Activated CD4-positive, alpha-beta T cell treated with anti-CD3 and anti-CD28 coated beads for 36 hours (primary cell): Measurements from ENCODE around the gene ATF6B. TPM values are rescaled to one million over a fixed set of nuclear protein-coding genes. Genes with fewer than 3 reads are reported as not detected.
"Not testable (repeated sequence)": the region's sequence is repeated elsewhere in the genome, so short reads cannot be mapped to it uniquely, and the experiment has no call there.

Experiments used
- ATAC-seq: fragments of 200-7000 bp; cut with Tn5 transposase; one replicate; pipeline ENCODE4 v1.10.0; 2021; ENCODE audit warnings: mild to moderate bottlenecking, moderate library complexity
- CTCF ChIA-PET: fragments of 350-600 bp; sonication (Branson Sonifier 250); formaldehyde crosslinking; loops from one replicate; lab custom pipeline; 2021; ENCODE audit warnings: antibody characterized with exemption; lab: Charles Lee
- POLR2A ChIA-PET: fragments of 350-600 bp; sonication (Branson Sonifier 250); formaldehyde crosslinking; loops from one replicate; lab custom pipeline; 2021; ENCODE audit warnings: antibody characterized with exemption, inconsistent platforms; lab: Charles Lee
- DNase-seq: peaks from one replicate; pipeline ENCODE4 v3.0.0-alpha.2; 2020
- H3K27ac Mint-ChIP-seq: one replicate; pipeline ENCODE4 v1.8.0; 2021; ENCODE audit warnings: mixed read lengths
- H3K27me3 Mint-ChIP-seq: one replicate; pipeline ENCODE4 v1.8.0; 2021; ENCODE audit warnings: mixed read lengths
- H3K36me3 Mint-ChIP-seq: one replicate; pipeline ENCODE4 v1.8.0; 2021; ENCODE audit warnings: low read depth, mixed read lengths
- H3K4me1 Mint-ChIP-seq: one replicate; pipeline ENCODE4 v1.8.0; 2021; ENCODE audit warnings: mixed read lengths
- H3K4me3 Mint-ChIP-seq: one replicate; pipeline ENCODE4 v1.8.0; 2021; ENCODE audit warnings: mild to moderate bottlenecking, moderate library complexity, mixed read lengths
- H3K9me3 Mint-ChIP-seq: one replicate; pipeline ENCODE4 v1.8.0; 2021; ENCODE audit warnings: low read depth, mixed read lengths
- intact Hi-C, 2 experiments: fragments of 100-400 bp; cut with DNase I in 1 of 2; cut with micrococcal nuclease in 1 of 2; formaldehyde crosslinking; loops; one replicate each; pipeline versions ENCODE4 v1.14.2 to v1.15.1; 2022 to 2024; cut with DNase I, micrococcal nuclease
- total RNA-seq, 2 experiments: library from RNA; stranded (reverse); gene quantifications; one replicate each; pipeline ENCODE4 v1.2.3, GENCODE V29; 2021

Gene ATF6B
- total RNA-seq, 2 experiments from 2014 or later: 60.2 to 63.4 TPM

- ATAC-seq (no peak), DNase-seq (no peak)
- Mint-ChIP-seq H3K9me3 (no peaks in the 10 kb centered on the region), H3K4me1 (no peaks in the 10 kb centered on the region), H3K4me3 (no peak overlapping the region), H3K27ac (no peak overlapping the region), H3K27me3 (peaks cover 6% of the 10 kb centered on the region), H3K36me3 (no peaks in the 10 kb centered on the region)
- ChIA-PET CTCF (no interaction called here), POLR2A (no interaction called here)
- intact Hi-C loops: no loop called here
These were observed 48.3 kb downstream of the ATF6B start for GRCh38 chr6:32079566-32080290.

- H3K4me3 Mint-ChIP-seq: no peak overlapping the region
- H3K4me1 Mint-ChIP-seq: no peaks in the 10 kb centered on the region
- H3K27ac Mint-ChIP-seq: no peak overlapping the region
- no peaks in the 10 kb centered on the region for H3K27me3 Mint-ChIP-seq
- POLR2A ChIA-PET: interaction anchor here (0.6 kb wide), 1 partner anchor 121 kb away, joined by 8 read pairs; no protein-coding TSS in a partner anchor
- no peaks in the 10 kb centered on the region for H3K36me3 Mint-ChIP-seq
- ATAC-seq (no peak), DNase-seq (no peak)
- intact Hi-C loops: no loop called here
- H3K9me3 Mint-ChIP-seq: no peaks in the 10 kb centered on the region
- CTCF ChIA-PET: interaction anchor here (0.6 to 1.7 kb wide), 2 partner anchors 17 to 213 kb away, joined by 3 to 7 read pairs; no protein-coding TSS in a partner anchor
These were observed 51.7 kb downstream of the ATF6B start for GRCh38 chr6:32076321-32076809.

DNA sequence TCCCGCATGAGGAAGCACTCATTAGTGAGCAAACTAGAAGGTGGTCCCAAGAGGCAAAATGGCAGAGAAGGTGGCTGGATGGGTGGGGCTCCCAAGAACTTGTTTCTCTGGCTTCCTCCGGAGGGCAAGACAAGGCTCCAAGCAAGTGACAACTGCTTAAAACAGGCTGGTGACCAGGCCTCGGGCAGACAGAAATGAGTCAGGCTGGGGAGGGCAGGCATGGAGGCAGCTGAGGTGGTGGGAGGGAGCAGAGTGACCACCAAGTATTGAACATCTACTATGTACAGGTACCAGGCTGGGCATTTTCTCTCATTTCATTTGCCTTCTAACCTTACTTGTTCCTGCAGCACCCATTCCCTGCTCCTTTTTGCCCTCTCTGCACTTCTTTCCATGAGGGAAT is 52.3 kb downstream of the ATF6B start:
- no peaks in the 10 kb centered on the region for H3K27me3 Mint-ChIP-seq
- no peaks in the 10 kb centered on the region for H3K4me1 Mint-ChIP-seq
- H3K9me3 Mint-ChIP-seq: no peaks in the 10 kb centered on the region
- DNase-seq: no peak
- H3K36me3 Mint-ChIP-seq: no peaks in the 10 kb centered on the region
- intact Hi-C loops: no loop called here
- H3K27ac Mint-ChIP-seq: no peak overlapping the region
- CTCF ChIA-PET: interaction anchor here (0.6 to 1.7 kb wide), 4 partner anchors 17 to 1595 kb away, joined by 3 to 7 read pairs (median 3); no protein-coding TSS in a partner anchor
- H3K4me3 Mint-ChIP-seq: no peak overlapping the region
- ATAC-seq: no peak
- POLR2A ChIA-PET: interaction anchor here (0.6 kb wide), 1 partner anchor 121 kb away, joined by 8 read pairs; no protein-coding TSS in a partner anchor

- intact Hi-C loops: no loop called here
- POLR2A ChIA-PET: no interaction called here
- CTCF ChIA-PET: no interaction called here
- Mint-ChIP-seq H3K9me3 (no peaks in the 10 kb centered on the region), H3K4me1 (no peaks in the 10 kb centered on the region), H3K27me3 (no peaks in the 10 kb centered on the region), H3K4me3 (no peak overlapping the region), H3K36me3 (no peaks in the 10 kb centered on the region), H3K27ac (no peak overlapping the region)
- ATAC-seq: no peak
- DNase-seq: no peak
These were observed 53.0 kb downstream of the ATF6B start for GRCh38 chr6:32074996-32075532.

DNA sequence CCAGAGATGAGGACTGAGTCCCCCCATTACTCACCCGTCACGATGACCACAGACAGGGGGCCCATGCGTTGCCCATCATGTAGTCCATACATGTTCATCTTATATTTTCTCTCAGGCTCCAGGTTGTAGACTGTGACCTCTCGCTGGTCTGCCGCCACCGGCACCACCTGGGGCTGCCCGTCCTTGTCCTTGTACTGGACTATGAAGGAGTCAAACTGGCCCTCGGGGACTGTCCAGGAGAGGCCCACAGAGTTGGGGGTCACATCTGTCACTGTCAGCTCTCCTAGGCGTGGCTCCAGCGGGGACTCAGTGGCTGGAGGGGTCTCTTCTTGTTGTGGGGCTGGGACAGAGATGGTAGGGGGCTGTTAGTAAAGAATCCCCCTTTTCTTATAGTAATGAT is 54.4 kb downstream of the ATF6B start:
- ATAC-seq: no peak
- H3K9me3 Mint-ChIP-seq: no peaks in the 10 kb centered on the region
- no peak overlapping the region for H3K27ac Mint-ChIP-seq
- POLR2A ChIA-PET: no interaction called here
- no peak for DNase-seq
- intact Hi-C loops: no loop called here
- H3K27me3 Mint-ChIP-seq: no peaks in the 10 kb centered on the region
- no peaks in the 10 kb centered on the region for H3K36me3 Mint-ChIP-seq
- CTCF ChIA-PET: no interaction called here
- H3K4me1 Mint-ChIP-seq: no peaks in the 10 kb centered on the region
- H3K4me3 Mint-ChIP-seq: no peak overlapping the region

GRCh38 chr6:32073101-32073500 is 54.9 kb downstream of the ATF6B start:
- ChIA-PET POLR2A (no interaction called here), CTCF (no interaction called here)
- H3K36me3 Mint-ChIP-seq: no peaks in the 10 kb centered on the region
- DNase-seq: no peak
- no peak overlapping the region for H3K4me3 Mint-ChIP-seq
- no peak for ATAC-seq
- H3K27me3 Mint-ChIP-seq: no peaks in the 10 kb centered on the region
- H3K4me1 Mint-ChIP-seq: no peaks in the 10 kb centered on the region
- no peaks in the 10 kb centered on the region for H3K9me3 Mint-ChIP-seq
- no peak overlapping the region for H3K27ac Mint-ChIP-seq
- intact Hi-C loops: no loop called here

DNA sequence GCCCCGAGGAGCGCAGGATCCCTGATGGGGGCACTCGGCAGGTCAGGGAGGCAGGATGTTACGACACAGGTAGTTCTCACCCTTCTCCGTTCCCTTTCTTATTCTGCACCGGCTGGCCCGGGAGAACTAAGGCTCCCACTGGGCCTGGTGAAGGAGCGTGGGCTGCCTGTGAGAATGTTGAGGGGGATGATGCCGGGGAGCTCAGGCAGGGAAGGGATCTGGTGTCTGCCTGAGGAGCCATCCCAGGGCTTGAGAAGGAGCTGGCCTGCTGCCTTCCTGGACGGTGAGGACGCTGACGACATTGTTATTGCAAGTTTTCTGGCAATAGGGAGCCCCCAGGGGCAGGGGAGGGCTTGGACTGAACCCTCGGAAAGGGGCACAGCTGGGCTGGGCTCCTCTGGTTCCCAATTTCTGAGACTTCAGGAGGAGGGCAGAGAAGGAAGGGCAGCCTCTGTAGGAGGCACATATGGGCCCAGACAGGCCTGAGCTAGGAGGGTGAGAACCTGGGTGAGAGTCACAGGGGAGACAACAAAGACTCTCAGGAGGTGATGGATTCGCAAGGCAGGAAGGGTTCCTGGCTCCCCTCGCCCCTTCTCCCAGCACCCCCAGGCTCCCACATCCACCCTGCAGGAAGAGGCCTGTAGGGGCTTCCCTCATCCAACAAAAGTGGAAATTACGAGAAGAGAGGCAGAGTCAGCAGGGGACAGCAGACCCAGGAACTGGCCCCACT is 57.1 kb downstream of the ATF6B start:
- Mint-ChIP-seq H3K4me3 (no peak overlapping the region), H3K4me1 (no peaks in the 10 kb centered on the region), H3K27me3 (no peaks in the 10 kb centered on the region), H3K9me3 (no peaks in the 10 kb centered on the region), H3K36me3 (no peaks in the 10 kb centered on the region), H3K27ac (no peak overlapping the region)
- CTCF ChIA-PET: no interaction called here
- intact Hi-C loops: no loop called here
- ATAC-seq (no peak), DNase-seq (no peak)
- POLR2A ChIA-PET: no interaction called here

GRCh38 chr6:32069878-32070515 is 58.0 kb downstream of the ATF6B start:
- no peaks in the 10 kb centered on the region for H3K4me1 Mint-ChIP-seq
- H3K27ac Mint-ChIP-seq: no peak overlapping the region
- H3K9me3 Mint-ChIP-seq: no peaks in the 10 kb centered on the region
- no peak overlapping the region for H3K4me3 Mint-ChIP-seq
- CTCF ChIA-PET: interaction anchor here (0.5 to 0.7 kb wide), 2 partner anchors 21 to 147 kb away, joined by 3 to 4 read pairs; no protein-coding TSS in a partner anchor
- DNase-seq (no peak), ATAC-seq (no peak)
- H3K36me3 Mint-ChIP-seq: no peaks in the 10 kb centered on the region
- intact Hi-C loops: loop anchor here in 1 of 2 experiments (10.0 kb wide), 1 partner anchor 125 kb away; the partner anchor contains the start of gene CFB
- H3K27me3 Mint-ChIP-seq: no peaks in the 10 kb centered on the region
- POLR2A ChIA-PET: no interaction called here

- intact Hi-C loops: loop anchor here in 1 of 2 experiments (10.0 kb wide), 1 partner anchor 125 kb away; the partner anchor contains the start of gene CFB
- no peak for DNase-seq
- H3K4me1 Mint-ChIP-seq: no peaks in the 10 kb centered on the region
- ChIA-PET POLR2A (no interaction called here), CTCF (interaction anchor here (0.7 kb wide), 1 partner anchor 146 kb away, joined by 3 read pairs; no protein-coding TSS in a partner anchor)
- no peaks in the 10 kb centered on the region for H3K27me3 Mint-ChIP-seq
- no peaks in the 10 kb centered on the region for H3K9me3 Mint-ChIP-seq
- no peaks in the 10 kb centered on the region for H3K36me3 Mint-ChIP-seq
- ATAC-seq: no peak
- no peak overlapping the region for H3K27ac Mint-ChIP-seq
- H3K4me3 Mint-ChIP-seq: no peak overlapping the region
These were observed 58.6 kb downstream of the ATF6B start for GRCh38 chr6:32069460-32069859.

- DNase-seq (no peak), ATAC-seq (no peak)
- Mint-ChIP-seq H3K36me3 (no peaks in the 10 kb centered on the region), H3K27ac (no peak overlapping the region), H3K27me3 (no peaks in the 10 kb centered on the region), H3K9me3 (no peaks in the 10 kb centered on the region), H3K4me1 (no peaks in the 10 kb centered on the region), H3K4me3 (no peak overlapping the region)
- CTCF ChIA-PET: no interaction called here
- POLR2A ChIA-PET: no interaction called here
- intact Hi-C loops: loop anchor here in 1 of 2 experiments (10.0 kb wide), 1 partner anchor 124 kb away; the partner anchor contains the start of gene CFB
These were observed 59.2 kb downstream of the ATF6B start for GRCh38 chr6:32068867-32069266.

DNA sequence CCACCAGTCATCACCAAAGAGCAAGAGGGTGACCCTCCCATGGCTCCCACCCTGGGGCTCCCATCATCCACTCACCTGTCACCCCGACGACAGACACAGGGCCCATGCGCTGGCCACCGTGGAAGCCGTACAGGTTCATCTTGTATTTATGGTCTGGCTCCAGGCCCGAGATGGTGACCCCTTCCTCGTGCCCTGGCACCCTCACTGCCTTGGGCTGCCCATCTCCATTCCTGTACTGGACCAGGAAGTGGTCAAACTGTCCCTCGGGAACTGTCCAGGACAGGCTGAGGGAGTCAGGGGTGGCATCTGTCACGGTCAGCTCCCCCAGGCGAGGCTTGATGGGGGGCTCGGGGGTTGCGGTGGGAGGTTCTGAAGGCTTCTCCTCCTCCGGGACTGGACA is 59.7 kb downstream of the ATF6B start:
- H3K4me1 Mint-ChIP-seq, DNase-seq, ATAC-seq, CTCF ChIA-PET, H3K4me3 Mint-ChIP-seq, H3K36me3 Mint-ChIP-seq, H3K9me3 Mint-ChIP-seq, H3K27me3 Mint-ChIP-seq, H3K27ac Mint-ChIP-seq, POLR2A ChIA-PET: not testable (repeated sequence)
- intact Hi-C loops: loop anchor here in 1 of 2 experiments (10.0 kb wide), 1 partner anchor 124 kb away; the partner anchor contains the start of gene CFB
